Fibroblast of lung (primary cell): Measurements from ENCODE around the gene TNIK.

Source experiments
- EZH2 ChIP-seq: IDR thresholded peaks from 2 replicates; pipeline ENCODE4 v1.5.1; 2012; ENCODE audit warnings: low read length, control low read depth, mild to moderate bottlenecking; ENCODE audit errors: missing control alignments
- TF ChIP-seq, protein P1 (sequence below), 2 donors: IDR thresholded peaks in 1 of 2; conservative IDR thresholded peaks in 1 of 2; 1 replicate in 1 of 2; 2 replicates in 1 of 2; pipeline ENCODE4 v1.5.1; 2011 to 2012; ENCODE audit warnings: low read length in 2 of 2, control low read depth in 1 of 2, inconsistent platforms in 1 of 2, low read depth in 1 of 2, mild to moderate bottlenecking in 1 of 2

DNA sequence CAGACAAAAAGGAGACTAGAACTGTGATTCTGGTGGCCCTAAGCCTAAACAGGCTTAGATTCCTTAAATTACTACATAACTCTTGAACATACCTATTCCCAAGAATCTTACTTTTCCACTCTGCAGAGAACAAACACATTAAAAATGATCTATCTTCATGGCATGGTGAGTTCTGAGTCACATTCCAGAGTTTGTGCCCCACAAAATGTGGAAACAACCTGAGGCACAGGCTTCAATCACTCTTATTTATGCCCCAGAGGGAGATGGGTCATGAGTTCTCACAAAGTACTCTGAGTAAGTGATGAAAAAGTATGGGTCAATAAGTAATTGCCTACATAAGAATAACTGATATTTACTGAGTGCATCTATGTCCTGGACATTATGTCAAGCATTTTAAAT, 296.1 kb downstream of the TNIK start:
- TF ChIP-seq, protein P1, sequence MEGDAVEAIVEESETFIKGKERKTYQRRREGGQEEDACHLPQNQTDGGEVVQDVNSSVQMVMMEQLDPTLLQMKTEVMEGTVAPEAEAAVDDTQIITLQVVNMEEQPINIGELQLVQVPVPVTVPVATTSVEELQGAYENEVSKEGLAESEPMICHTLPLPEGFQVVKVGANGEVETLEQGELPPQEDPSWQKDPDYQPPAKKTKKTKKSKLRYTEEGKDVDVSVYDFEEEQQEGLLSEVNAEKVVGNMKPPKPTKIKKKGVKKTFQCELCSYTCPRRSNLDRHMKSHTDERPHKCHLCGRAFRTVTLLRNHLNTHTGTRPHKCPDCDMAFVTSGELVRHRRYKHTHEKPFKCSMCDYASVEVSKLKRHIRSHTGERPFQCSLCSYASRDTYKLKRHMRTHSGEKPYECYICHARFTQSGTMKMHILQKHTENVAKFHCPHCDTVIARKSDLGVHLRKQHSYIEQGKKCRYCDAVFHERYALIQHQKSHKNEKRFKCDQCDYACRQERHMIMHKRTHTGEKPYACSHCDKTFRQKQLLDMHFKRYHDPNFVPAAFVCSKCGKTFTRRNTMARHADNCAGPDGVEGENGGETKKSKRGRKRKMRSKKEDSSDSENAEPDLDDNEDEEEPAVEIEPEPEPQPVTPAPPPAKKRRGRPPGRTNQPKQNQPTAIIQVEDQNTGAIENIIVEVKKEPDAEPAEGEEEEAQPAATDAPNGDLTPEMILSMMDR (conservative IDR thresholded peaks at IDR 0.05 in 1 of 2, IDR thresholded peaks at IDR 0.05 in 1 of 2; ENCODE audit: low read depth in 1 of 2, low read length in 2 of 2): no peak
- TF ChIP-seq EZH2: no peak
